KOPT-K1 (cell line): ENCODE data around the gene SYTL1.

Experiments
- H3K27ac ChIP-seq: fragments of 200-600 bp; sonication (generic); 2 replicates; pipeline ENCODE4 v1.5.1; 2016; ENCODE audit warnings: antibody characterized with exemption, mild to moderate bottlenecking, low read depth, low read length; ENCODE audit not compliant: poor library complexity, severe bottlenecking
- H3K36me3 ChIP-seq: fragments of 200-600 bp; sonication (generic); 2 replicates; pipeline ENCODE4 v1.5.1; 2017; ENCODE audit warnings: antibody characterized with exemption, mild to moderate bottlenecking, low read length, moderate library complexity; ENCODE audit not compliant: insufficient read depth
- H3K9me3 ChIP-seq: fragments of 200-600 bp; sonication (generic); 2 replicates; pipeline ENCODE4 v1.5.1; 2017; ENCODE audit warnings: antibody characterized with exemption, low read length, mild to moderate bottlenecking; ENCODE audit not compliant: insufficient read depth, poor library complexity, severe bottlenecking

The SYTL1 gene

GRCh38 chr1:27393641-27394281 lies 51.9 kb downstream of the SYTL1 start:
- Histone ChIP-seq H3K36me3 (no peaks in the 10 kb centered on the region), H3K9me3 (no peaks in the 10 kb centered on the region), H3K27ac (no peak overlapping the region)

- Histone ChIP-seq H3K36me3 (no peaks in the 10 kb centered on the region), H3K27ac (no peak overlapping the region), H3K9me3 (no peaks in the 10 kb centered on the region)
Measured at GRCh38 chr1:27394282-27394658, 52.4 kb downstream of the SYTL1 start.

- Histone ChIP-seq H3K36me3 (no peaks in the 10 kb centered on the region), H3K27ac (no peak overlapping the region), H3K9me3 (no peaks in the 10 kb centered on the region)
Measured at GRCh38 chr1:27394925-27395324, 53.1 kb downstream of the SYTL1 start.

DNA sequence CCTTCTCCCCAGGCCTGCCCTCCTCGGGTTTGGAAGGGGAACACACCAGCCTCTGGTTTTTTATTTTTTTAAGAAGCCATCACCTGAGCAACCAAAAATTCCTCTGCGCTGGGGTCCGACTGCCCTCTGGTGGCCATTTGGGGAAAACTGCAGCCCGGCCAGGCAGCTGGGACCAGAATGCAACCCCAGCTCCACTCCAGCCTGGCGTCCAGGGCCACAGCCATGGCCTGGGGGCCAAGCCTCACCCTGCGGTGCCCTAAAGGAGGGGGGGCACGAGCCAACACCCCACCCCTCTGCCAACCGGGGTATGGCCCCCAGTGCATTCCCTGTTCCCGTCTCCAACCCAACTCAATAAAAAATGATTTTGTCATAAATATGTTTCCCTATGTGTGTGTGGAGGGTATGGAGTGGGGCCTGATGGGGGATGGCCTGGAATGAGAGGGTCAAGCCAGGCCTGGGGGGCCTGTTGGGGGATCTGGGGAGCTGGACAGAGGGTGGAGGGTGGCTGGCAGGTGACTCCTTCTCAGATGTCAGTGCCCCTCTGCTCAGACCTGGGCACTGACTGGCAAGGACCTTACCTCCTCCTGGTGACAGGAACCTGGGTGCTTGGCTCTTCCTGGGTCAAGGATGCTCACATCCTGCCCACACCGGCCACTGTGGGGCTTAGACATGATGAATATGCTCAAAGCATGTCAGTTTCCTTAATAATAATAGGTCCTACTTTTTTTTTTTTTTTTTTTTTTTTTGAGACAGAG lies 53.8 kb downstream of the SYTL1 start:
- Histone ChIP-seq H3K27ac (no peak overlapping the region), H3K36me3 (no peaks in the 10 kb centered on the region), H3K9me3 (no peaks in the 10 kb centered on the region)

DNA sequence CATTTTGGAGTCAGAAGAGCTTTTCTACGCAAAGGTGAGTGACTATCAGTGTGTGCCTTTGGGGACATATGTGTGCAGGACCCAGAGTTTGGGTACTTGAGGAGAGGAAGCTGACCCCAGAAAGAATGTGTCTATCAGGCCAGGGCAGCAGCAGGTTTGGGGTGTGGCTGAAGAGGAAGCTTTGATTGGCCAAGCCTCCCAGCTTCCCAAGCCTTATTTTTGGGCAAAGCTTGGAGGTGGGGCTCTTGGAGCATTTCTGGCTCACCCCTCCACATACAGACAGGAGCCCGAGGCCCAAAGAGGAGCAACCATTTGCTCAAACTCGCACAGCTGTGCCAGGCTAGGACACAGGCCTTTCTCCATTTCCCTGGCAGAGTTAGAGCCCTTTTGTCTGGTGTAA lies 55.3 kb downstream of the SYTL1 start:
- Histone ChIP-seq H3K9me3 (no peaks in the 10 kb centered on the region), H3K36me3 (no peaks in the 10 kb centered on the region), H3K27ac (no peak overlapping the region)

DNA sequence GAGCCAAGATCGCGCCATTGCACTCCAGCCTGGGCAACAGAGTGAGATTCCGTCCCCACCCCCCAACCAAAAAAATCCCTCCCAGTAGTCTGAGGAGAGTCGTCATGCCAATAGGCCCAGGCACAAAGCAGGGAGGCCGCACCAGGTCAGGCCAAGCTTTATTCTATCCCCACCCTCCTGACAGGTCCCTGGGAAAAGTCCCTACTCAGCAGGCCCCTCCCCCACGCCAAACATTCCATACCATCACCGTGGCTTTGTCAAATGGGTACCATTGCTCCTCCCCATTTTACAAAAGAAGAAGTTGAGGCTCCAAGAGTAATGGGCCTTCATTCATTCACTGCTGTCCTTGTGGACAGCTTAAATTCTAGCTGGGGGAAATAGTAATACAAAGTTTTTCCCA lies 55.9 kb downstream of the SYTL1 start:
- H3K36me3 ChIP-seq = peaks cover 4% of the 10 kb centered on the region; the same call in 1 of the 2 replicates
- no peaks in the 10 kb centered on the region for H3K9me3 ChIP-seq

GRCh38 chr1:27398405-27399149 lies 56.8 kb downstream of the SYTL1 start:
- Histone ChIP-seq H3K36me3 (peaks cover 5% of the 10 kb centered on the region; the same call in 1 of the 2 replicates), H3K27ac (no peak overlapping the region), H3K9me3 (no peaks in the 10 kb centered on the region)

More for the DNA sequence above, 55.9 kb downstream of the SYTL1 start:
- H3K27ac ChIP-seq = no peak overlapping the region

GRCh38 chr1:27399251-27400025 lies 57.6 kb downstream of the SYTL1 start:
- Histone ChIP-seq H3K9me3 (no peaks in the 10 kb centered on the region), H3K27ac (no peak overlapping the region)

DNA sequence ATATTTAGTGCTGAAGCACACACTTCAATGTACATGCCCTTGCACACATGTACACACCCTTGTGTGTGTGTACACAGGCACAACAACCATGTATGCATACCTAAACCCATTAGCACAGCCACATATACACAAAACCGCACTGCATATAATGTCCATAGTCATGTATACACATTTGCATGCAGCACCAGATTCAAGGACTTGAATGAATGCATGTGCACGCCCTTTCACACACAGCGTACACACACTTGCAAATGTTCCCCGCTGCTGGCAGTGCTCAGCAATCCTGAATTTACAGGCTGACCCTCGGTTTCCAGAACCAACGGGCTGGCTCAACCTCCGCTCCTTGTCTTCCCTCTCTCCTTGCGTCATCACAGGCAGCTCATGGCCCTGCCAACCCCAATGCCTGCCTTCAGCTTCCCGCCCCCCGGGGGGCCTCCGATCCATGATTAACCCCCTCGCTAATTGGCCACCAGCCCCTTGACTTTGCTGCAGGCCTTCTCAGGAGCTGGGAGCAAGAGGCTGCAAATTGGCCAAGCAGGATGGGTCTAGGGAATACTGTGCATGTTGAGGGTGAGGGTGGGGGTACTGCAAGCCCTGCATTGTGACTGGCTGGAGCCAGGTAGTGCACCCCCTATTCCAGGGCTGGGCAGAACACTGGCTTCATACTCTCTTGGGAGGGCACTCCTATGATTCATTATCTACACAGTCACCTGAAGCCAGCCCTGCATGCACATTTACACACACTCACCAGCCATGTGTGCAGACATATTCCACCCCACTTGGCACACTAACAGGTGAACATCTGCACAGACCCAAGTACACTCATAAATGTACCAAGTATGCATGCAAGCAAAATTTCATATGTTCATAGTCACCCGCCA lies 58.5 kb downstream of the SYTL1 start:
- peaks cover 22% of the 10 kb centered on the region for H3K36me3 ChIP-seq
- no peaks in the 10 kb centered on the region for H3K9me3 ChIP-seq
- H3K27ac ChIP-seq = no peak overlapping the region

More at GRCh38 chr1:27399251-27400025, 57.6 kb downstream of the SYTL1 start:
- peaks cover 13% of the 10 kb centered on the region for H3K36me3 ChIP-seq

DNA sequence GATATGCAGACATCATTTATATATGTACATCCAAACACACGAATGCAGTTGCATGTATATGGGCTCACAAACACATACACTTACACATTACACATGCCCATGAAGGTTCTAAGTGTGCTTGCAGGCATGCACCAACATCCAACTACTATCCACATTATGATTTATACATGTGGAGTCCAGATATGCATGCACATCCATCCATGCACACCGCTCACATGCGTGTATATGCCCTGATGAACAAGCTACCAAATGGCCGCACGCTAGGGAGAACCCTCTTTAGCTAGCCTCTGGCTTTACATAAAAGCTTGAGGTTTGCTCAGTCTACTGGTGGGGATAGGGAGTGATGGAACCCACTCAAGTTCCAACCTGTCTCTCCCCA lies 59.1 kb downstream of the SYTL1 start:
- Histone ChIP-seq H3K9me3 (no peaks in the 10 kb centered on the region), H3K36me3 (peaks cover 25% of the 10 kb centered on the region), H3K27ac (no peak overlapping the region)

- Histone ChIP-seq H3K9me3 (no peaks in the 10 kb centered on the region), H3K36me3 (peaks cover 39% of the 10 kb centered on the region), H3K27ac (no peak overlapping the region)
Measured at GRCh38 chr1:27402349-27402754, 60.5 kb downstream of the SYTL1 start.

GRCh38 chr1:27403065-27403726 lies 61.4 kb downstream of the SYTL1 start:
- no peaks in the 10 kb centered on the region for H3K9me3 ChIP-seq
- no peak overlapping the region for H3K27ac ChIP-seq
- H3K36me3 ChIP-seq = peaks cover 47% of the 10 kb centered on the region
